Stomach smooth muscle (tissue), 2 donors: Measurements from ENCODE around the gene SLC26A6.
A peak's percentile ranks its signal among the peaks of the same experiment; 100 is the strongest.

Experiments used
- H3K27ac ChIP-seq: one replicate; pipeline ENCODE4 v1.7.0; 2013; ENCODE audit warnings: mild to moderate bottlenecking, low read length, inconsistent platforms
- H3K27me3 ChIP-seq, 2 donors: one replicate each; pipeline ENCODE4 v1.7.0; 2013; ENCODE audit warnings: low read length in 2 of 2; ENCODE audit not compliant: insufficient read depth in 2 of 2, control insufficient read depth in 1 of 2
- H3K36me3 ChIP-seq, 2 donors: one replicate each; pipeline ENCODE4 v1.7.0; 2013; ENCODE audit warnings: low read length in 2 of 2; ENCODE audit not compliant: control insufficient read depth in 2 of 2, insufficient read depth in 2 of 2
- H3K4me1 ChIP-seq: one replicate; pipeline ENCODE4 v1.7.0; 2013; ENCODE audit warnings: low read length; ENCODE audit not compliant: control insufficient read depth, insufficient read depth
- H3K4me3 ChIP-seq, 2 donors: one replicate each; pipeline ENCODE4 v1.7.0; 2013; ENCODE audit warnings: low read length in 2 of 2
- H3K9ac ChIP-seq, 2 donors: one replicate each; pipeline ENCODE4 v1.7.0; 2013; ENCODE audit warnings: low read length in 2 of 2, mild to moderate bottlenecking in 1 of 2
- H3K9me3 ChIP-seq, 2 donors: one replicate each; pipeline ENCODE4 v1.7.0; 2013; ENCODE audit warnings: low read length in 2 of 2; ENCODE audit not compliant: control insufficient read depth in 2 of 2
- donor health status: healthy.
- donor health status: Pancreatic carcinoma.

SLC26A6 gene

DNA sequence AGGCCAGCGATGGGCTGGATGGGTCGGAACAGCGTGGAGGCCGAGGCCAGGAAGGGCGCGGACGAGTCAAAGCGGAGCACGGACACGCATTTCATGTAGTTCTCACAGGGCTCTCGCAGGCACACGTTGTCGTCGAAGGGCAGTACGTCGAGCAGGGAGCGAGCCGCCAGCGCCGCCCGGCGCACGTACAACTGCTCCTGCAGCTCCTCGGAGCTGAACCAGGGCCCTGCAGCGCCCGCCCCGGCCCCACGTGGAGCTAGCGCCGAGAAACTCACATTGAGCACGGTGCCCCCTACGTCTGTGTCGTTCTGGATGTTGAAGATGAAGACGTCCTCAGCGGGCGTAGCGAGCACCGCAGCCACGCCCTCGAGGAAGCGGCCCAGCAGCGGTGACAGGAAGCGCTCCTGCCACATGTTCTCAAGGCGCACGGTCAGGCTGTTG is 21.6 kb upstream of the SLC26A6 start:
- Histone ChIP-seq H3K27ac (no peak overlapping the region), H3K36me3 (no peaks in the 10 kb centered on the region), H3K9ac (no peak overlapping the region), H3K4me3 (peak overlapping the region; percentile 55 to 74), H3K27me3 (peaks cover 10 to 21% of the 10 kb centered on the region in 2 donors), H3K4me1 (peaks cover 22% of the 10 kb centered on the region), H3K9me3 (no peaks in the 10 kb centered on the region)

DNA sequence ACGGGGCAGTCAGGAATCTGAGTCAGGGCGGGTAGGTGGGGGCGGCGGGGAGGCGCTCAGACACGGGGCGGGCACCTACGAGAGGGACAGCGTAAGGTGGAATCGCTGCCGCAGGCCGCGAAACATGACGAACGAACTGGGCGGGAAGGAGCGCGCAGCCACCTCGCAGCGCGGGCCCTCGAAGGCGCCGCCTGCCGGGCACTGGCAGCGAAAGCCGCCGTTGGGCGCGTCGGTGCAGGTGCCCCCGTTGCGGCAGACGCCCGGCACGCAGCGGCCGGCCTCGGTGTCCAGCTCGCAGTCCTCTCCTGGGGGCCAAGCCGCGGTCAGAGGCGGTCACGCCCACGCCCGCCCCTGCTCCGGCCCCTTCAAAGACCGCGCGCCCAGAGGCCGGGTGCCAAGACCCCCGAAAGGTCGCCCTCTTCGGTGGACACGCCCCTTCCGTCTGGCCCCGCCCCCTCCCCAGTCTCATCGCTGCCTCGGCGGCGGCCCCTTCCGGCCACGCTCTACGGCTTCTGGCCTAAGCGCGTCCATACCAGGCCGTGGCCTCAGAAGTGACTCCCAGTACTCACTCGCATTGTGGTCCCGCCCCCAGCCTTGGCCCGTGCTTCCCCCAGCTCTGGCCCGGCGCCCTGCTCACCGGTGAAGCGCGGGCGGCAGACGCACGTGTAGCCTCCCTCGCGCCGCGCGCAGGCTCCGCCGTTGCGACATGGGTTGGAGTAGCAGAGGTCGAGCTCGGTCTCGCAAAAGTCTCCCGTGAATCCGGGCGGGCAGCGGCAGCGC is 21.0 kb upstream of the SLC26A6 start:
- H3K36me3 ChIP-seq, result no peaks in the 10 kb centered on the region
- peak overlapping the region; percentile 55 to 74 for H3K4me3 ChIP-seq
- no peaks in the 10 kb centered on the region for H3K9me3 ChIP-seq
- H3K9ac ChIP-seq, result no peak overlapping the region
- peaks cover 10 to 20% of the 10 kb centered on the region in 2 donors for H3K27me3 ChIP-seq
- H3K27ac ChIP-seq, result no peak overlapping the region
- peaks cover 16% of the 10 kb centered on the region for H3K4me1 ChIP-seq

DNA sequence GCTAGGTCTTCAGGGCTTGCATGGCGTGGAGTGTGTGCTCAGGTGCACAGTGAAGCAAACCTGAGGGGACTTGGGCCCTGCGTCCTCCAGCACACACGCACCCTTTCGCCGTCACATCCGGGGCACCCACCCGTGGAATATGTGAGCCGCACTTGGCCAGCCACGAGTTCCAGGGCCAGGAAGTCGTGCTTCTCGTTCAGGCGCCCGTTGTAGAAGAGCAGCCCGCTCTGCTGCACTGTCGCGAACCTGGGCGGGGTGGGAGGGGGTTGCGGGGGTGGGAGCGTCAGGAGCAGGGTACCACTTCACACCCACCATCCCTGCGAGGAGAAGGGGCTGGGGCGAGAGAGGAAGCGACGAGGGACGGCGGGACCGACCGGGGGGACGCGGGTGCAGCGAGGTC is 20.3 kb upstream of the SLC26A6 start:
- Histone ChIP-seq H3K27ac (no peak overlapping the region), H3K27me3 (peaks cover 10 to 13% of the 10 kb centered on the region in 2 donors), H3K4me3 (no peak overlapping the region), H3K36me3 (no peaks in the 10 kb centered on the region), H3K9ac (no peak overlapping the region), H3K9me3 (no peaks in the 10 kb centered on the region), H3K4me1 (peaks cover 12% of the 10 kb centered on the region)

DNA sequence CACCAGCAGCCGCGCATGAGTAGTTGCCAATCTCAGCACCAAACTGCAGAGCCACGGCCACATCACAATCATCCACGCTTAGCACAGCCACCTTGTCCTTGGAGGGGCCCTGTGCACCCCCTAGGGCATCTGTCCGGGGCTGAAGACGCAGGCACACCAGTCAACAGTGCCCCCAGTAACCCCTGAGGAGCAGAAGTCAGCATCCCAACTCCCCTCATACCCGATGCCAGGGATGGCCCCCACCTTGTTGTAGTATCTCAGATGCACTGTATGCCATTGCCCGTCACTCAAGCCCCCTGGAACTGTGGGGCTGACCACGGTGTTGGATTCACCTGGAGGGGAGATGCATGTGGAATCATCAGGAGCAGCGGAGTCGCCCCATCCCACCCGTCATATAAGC is 19.8 kb upstream of the SLC26A6 start:
- no peak overlapping the region for H3K9ac ChIP-seq
- H3K27me3 ChIP-seq, result peaks cover 8 to 12% of the 10 kb centered on the region in 2 donors
- H3K27ac ChIP-seq, result no peak overlapping the region
- H3K9me3 ChIP-seq, result no peaks in the 10 kb centered on the region
- H3K36me3 ChIP-seq, result no peaks in the 10 kb centered on the region
- H3K4me1 ChIP-seq, result peaks cover 12% of the 10 kb centered on the region
- no peak overlapping the region for H3K4me3 ChIP-seq

DNA sequence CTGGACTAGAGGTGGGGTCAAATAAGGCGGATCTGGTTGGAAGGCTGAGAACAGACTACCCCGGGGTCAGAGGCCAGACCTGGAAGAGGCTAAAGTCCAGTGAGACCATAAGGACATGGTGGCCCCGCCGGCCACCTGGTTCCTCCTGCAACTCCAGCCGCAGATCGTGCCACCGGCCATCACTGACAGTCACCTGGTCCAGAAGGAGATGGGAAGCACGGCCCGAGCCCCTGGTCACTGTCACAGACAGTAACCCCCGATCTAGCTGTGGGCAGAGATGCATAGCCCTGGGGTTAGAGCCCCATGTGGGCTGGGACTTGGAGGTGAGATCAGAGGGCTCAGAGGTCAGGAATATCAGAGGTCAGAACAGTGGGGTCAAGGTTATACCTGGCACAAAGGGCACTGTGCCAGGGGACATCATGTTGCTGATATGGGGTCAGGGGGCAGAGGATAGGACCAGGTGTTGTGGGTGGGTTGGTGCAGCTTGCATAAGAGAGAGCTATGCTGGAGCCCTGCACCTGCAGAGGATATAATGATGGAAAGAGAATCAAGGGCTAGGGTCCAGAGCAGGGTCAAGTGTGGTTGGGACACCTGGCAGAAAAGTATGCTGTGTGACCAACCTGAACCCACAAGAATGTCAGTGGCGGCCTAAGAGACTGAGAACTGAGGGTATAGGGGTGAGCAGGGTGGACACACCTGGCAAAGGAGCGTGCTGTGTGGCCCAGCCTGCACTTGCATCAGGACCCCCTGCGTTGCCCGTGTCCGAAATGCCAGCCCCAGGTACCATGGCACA is 17.9 kb upstream of the SLC26A6 start:
- peaks cover 12% of the 10 kb centered on the region for H3K4me1 ChIP-seq
- H3K9ac ChIP-seq, result no peak overlapping the region
- peaks cover 4 to 6% of the 10 kb centered on the region in 2 donors for H3K27me3 ChIP-seq
- H3K27ac ChIP-seq, result no peak overlapping the region
- no peaks in the 10 kb centered on the region for H3K9me3 ChIP-seq
- no peaks in the 10 kb centered on the region for H3K36me3 ChIP-seq
- no peak overlapping the region for H3K4me3 ChIP-seq

DNA sequence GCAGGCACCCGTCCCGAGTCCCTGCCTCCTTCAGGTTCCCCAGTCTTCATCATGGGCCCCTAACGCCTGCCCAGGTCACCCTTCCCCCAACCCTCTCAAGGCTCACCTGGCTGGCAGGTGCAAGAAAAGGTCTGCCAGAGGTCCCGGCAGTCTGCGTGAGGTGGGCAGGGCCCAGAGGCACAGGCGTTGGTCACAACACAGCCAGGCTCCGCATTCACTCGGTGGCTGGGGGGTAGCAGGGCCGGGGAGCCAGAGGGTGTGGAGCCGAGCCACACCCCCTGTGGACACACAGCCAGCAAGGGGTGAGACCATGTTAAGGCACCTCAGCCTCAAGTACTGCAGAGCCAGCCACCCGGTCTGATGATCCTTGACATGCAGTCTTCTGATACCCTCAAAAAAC is 16.5 kb upstream of the SLC26A6 start:
- Histone ChIP-seq H3K36me3 (no peaks in the 10 kb centered on the region), H3K4me1 (peaks cover 12% of the 10 kb centered on the region), H3K9me3 (no peaks in the 10 kb centered on the region), H3K9ac (no peak overlapping the region), H3K4me3 (no peak overlapping the region), H3K27me3 (peaks cover under 1 to 2% of the 10 kb centered on the region in 2 donors), H3K27ac (no peak overlapping the region)

DNA sequence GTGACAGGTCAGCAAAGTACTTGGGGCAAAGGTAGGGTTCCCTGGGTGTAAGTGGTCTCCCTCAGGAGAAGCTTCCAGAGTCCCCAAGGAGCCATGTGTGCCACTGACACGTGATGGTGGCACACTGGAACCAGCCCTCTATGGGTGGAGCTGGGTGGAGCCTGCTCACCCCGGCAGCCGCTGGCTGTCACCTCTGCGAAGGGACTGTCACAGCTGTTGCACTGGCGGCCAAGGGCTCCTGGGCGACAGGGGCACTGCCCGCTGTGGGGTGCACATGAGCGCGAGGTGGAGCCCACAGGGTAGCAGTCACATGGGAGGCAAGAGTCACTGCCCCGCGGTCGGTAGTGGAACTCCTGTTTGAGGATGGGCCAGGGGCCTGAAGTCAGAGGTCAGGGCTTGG is 15.5 kb upstream of the SLC26A6 start:
- Histone ChIP-seq H3K27ac (no peak overlapping the region), H3K27me3 (no peaks in the 10 kb centered on the region), H3K9ac (no peak overlapping the region), H3K9me3 (no peaks in the 10 kb centered on the region), H3K36me3 (no peaks in the 10 kb centered on the region), H3K4me1 (peaks cover 3% of the 10 kb centered on the region), H3K4me3 (no peak overlapping the region)

DNA sequence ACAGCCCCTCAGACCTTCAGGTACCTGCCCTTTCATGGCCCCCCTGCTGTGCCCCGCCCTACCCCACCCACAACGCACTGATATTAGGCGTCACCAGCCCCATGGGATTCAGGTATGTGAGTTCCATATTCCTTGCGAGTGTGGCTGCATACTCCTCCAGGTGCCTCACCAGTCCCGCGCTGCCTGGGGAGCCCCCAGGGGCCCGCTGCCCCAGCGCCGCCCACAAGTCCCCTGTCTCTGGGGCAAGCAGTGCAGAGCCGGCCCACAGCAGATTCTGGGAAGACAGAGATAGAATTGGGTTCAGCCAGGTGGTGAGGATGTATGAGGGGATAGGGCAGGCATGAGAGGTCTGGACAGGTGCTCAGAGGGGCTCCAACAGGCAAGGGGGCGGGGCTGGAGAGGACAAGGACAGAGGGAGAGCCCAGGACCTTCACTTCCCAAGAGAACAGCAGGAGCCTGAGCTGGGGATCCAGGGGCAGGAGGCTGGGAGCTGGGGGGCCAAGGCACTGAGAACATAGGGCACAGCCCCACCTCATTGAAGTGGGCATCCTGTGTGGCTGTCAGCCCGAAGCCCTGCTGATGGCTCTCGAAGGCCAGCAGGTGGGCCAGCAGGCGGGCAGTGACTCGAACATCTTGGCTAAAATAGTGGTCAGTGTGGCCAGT is 13.1 kb upstream of the SLC26A6 start:
- Histone ChIP-seq H3K27ac (no peak overlapping the region), H3K9me3 (no peaks in the 10 kb centered on the region), H3K4me1 (no peaks in the 10 kb centered on the region), H3K36me3 (no peaks in the 10 kb centered on the region), H3K27me3 (no peaks in the 10 kb centered on the region), H3K4me3 (no peak overlapping the region), H3K9ac (no peak overlapping the region)

DNA sequence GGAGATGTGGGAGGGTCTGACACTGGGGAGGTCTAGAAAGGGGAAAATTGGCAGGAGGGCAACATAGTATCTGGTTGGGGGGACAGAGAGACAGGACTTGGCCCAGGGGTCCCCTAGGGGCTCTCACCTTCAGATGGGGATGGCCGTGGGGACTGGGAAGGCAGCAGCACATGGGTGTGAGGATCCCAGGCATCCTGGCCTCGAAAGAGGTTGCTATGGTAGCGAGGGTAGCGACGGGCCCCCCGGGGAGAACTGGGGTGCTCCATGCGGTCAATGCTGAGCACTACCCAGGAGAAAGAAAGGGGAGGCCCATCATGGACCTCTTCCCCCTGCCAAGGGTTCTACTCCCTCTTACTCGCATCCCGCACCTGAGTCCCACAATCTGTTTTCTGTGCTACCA is 12.5 kb upstream of the SLC26A6 start:
- Histone ChIP-seq H3K9me3 (no peaks in the 10 kb centered on the region), H3K4me3 (no peak overlapping the region), H3K27ac (no peak overlapping the region), H3K27me3 (no peaks in the 10 kb centered on the region), H3K4me1 (no peaks in the 10 kb centered on the region), H3K36me3 (no peaks in the 10 kb centered on the region), H3K9ac (no peak overlapping the region)

DNA sequence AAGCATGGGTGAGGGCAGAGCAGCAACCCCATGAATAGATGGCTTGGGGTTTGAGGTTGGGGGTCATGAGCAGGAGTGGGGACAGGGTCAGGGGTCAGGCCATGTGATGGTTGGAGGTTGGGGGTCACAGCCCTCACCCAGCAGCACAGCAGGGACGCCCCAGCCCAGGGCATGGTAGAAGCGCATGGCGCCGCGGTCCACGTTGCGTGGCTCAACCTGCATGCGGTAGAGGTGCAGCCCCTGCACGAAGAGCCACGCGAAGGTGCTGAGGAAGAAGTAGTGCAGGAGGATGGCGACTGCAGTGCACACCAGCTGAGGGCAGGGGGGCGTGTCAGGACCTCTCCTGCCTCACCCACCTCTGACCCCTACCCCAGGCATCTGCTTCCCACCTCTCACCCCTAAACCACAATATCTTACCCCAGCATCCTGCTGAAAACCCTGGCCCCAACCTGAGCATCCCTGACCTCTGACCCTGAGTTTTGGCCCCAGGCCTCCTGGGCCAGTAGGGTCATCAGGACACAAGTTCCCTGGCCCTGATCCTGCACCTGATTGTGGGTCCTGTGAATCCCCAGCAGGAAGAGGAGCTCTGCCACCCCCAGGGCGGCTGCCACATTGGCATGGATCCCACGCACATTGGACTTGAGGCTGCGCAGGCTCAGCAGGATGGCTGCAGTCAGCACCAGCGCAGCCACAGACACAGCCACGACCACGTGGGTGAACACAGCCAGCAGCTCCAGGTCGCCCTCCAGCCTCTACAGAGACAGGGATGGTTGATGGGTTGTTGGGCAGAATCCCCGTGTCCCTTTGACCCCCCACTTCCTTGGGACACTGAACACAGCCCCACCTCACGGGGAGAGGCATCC is 9.9 kb upstream of the SLC26A6 start:
- no peak overlapping the region for H3K27ac ChIP-seq
- H3K36me3 ChIP-seq, result no peaks in the 10 kb centered on the region
- no peak overlapping the region for H3K9ac ChIP-seq

More for the DNA sequence above, 9.9 kb upstream of the SLC26A6 start:
- Histone ChIP-seq H3K4me1 (no peaks in the 10 kb centered on the region), H3K4me3 (no peak overlapping the region), H3K9me3 (no peaks in the 10 kb centered on the region), H3K27me3 (no peaks in the 10 kb centered on the region)
